GM18526 (cell line): ENCODE data around the gene CRYGN.

Experiments used
- POLR2A ChIP-seq: IDR thresholded peaks from 3 replicates; pipeline ENCODE4 v1.6.1; 2011; ENCODE audit not compliant: insufficient read length; ENCODE audit errors: extremely low read depth

Gene CRYGN

GRCh38 chr7:151435103-151435916 lies 4.6 kb downstream of the CRYGN start:
- TF ChIP-seq POLR2A, result no peak

DNA sequence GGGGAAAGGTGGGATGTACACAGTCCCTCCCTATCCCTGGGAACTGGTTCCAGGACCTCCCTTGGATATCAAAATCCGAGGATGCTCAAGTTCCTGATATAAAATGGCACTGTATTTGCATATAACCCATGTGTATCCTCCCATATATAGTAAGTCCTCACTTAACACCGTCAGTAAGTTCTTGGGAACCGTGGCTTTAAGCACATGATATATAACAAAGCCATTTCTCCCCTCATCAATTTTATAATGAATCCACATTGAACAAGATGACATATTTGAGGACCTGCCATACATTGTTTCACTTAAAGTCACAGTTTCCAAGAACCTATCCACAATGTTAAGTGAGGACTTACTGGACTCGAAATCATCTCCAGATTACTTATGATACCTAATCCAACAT lies 5.4 kb downstream of the CRYGN start:
- no peak for TF ChIP-seq POLR2A

GRCh38 chr7:151433721-151434400 lies 6.1 kb downstream of the CRYGN start:
- TF ChIP-seq POLR2A, result no peak

- no peak for TF ChIP-seq POLR2A
Measured at GRCh38 chr7:151432658-151433521, 7.1 kb downstream of the CRYGN start.

DNA sequence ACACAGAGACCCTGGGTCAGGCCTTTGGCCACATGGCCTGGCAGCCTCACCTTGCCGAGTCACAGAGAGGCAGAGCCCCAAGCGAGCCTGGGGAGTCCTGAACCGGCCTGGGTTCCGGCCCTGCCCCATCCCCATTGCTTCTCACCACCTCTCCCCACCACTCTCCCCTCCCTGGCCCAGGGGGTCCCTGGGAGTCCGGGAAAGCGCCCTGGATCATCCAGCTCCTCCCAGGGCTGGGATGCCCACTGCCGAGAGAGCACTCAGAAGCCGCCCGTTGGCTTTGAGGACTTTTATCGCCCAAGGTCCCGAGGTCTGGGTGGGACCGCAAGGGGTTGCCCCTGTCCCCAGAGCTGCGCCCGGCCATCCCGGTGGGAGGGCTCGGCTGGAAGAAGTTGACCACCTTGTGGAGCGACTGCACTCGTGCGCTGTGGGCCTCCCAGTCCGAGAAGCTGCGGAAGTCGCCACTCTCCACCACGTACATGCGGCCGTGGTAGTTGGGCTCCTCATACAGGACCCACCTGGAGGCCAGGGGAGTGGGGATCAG lies 8.1 kb downstream of the CRYGN start:
- TF ChIP-seq POLR2A, result no peak

DNA sequence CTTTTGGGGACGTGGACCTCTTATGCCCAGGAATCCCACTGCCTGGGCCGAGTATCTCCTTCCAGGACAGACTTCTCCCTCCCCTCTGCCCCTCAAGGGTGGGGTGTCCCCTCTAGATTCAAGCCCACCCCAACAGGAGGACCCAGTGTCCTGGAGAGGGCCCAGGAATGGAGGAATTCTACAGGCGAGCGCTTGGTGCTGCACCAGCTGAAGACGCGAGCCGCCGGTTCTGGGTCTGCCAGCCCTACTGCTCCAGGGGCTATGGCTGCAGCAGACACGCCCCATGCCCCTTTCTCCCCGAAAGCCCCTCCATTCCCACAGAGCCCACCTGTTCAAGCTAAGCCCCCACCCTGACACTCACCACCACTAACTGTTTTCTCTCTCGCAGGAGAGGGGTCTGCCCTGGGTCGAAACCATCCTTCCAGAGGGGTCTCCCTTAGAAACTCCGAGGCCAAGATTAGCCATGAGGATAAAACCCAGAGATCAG lies 8.6 kb downstream of the CRYGN start:
- TF ChIP-seq POLR2A, result no peak

GRCh38 chr7:151430391-151431205 lies 9.3 kb downstream of the CRYGN start:
- TF ChIP-seq POLR2A, result no peak

- TF ChIP-seq POLR2A, result no peak
Measured at GRCh38 chr7:151429560-151430331, 10.2 kb downstream of the CRYGN start.

GRCh38 chr7:151429237-151429559 lies 10.7 kb downstream of the CRYGN start:
- TF ChIP-seq POLR2A, result no peak

- TF ChIP-seq POLR2A, result no peak
Measured at GRCh38 chr7:151428378-151429236, 11.3 kb downstream of the CRYGN start.

DNA sequence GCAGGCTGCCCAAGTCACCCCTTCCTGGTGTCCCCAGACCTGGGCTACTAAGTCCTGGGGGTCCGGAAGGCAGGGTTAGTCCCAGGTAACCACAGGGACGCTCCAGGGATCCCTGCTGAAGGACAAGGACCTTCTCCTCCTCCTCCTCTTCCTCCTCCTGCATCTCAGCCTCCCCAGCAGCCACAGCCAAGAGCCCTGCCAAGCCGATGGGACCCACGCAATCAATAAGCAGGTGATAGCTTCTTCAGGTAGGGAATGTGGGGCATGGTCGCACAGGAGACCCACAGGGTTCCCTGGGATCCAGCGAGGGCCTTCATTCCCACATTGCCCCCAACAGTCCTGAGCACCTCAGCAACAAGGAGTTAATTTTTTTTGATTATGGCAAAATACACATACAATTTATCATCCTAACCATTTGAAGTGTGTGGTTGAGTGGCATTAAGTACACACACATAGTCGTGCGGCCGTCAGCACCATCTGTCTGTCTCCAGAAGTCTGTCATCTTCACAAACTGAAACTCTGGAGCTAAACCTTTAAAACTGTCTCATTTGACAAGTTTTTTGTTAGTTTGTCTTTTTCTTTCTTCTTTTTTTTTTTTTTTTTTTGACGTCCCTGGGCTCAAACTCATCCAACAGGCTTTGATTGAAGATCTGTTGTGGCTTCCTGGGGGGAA lies 12.1 kb downstream of the CRYGN start:
- TF ChIP-seq POLR2A, result no peak
